Astrocyte of the spinal cord (primary cell): Measurements from ENCODE around the gene GAB1.
A peak's percentile ranks its signal among the peaks of the same experiment; 100 is the strongest.

Experiments
- DNase-seq: peaks from one replicate; pipeline ENCODE4 v3.0.0; 2011; ENCODE audit warnings: low read depth, low spot score
- H3K4me3 ChIP-seq: 2 replicates; pipeline ENCODE4 v1.5.1; 2011; ENCODE audit warnings: low read depth, mild to moderate bottlenecking, low read length, moderate library complexity
- in situ Hi-C: cut with HindIII; loops from 2 replicates; pipeline ENCODE4 v1.10.0; 2017; ENCODE audit warnings: low sequenced_read_pairs
- TF ChIP-seq, protein P1 (sequence below): IDR thresholded peaks from 2 replicates; pipeline ENCODE4 v1.5.1; 2012; ENCODE audit warnings: low read depth, mild to moderate bottlenecking, low read length, inconsistent platforms

Gene GAB1

DNA sequence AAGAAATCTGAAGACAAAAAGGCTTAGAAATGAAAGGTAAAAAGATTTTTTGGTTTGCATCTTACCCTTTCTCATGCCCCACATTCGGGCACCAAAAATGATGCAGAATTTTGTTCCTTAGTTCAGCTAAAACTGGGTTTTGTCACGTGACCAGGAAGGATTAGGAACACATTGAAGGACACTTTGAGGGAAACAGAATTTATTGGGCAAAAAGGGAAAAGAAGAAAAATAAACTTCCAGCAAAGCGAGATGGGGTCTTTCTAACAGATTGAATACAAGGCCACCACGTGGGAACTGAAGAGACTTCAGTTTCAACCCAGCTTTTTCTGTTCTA lies 95.5 kb downstream of the GAB1 start:
- TF ChIP-seq, protein P1, sequence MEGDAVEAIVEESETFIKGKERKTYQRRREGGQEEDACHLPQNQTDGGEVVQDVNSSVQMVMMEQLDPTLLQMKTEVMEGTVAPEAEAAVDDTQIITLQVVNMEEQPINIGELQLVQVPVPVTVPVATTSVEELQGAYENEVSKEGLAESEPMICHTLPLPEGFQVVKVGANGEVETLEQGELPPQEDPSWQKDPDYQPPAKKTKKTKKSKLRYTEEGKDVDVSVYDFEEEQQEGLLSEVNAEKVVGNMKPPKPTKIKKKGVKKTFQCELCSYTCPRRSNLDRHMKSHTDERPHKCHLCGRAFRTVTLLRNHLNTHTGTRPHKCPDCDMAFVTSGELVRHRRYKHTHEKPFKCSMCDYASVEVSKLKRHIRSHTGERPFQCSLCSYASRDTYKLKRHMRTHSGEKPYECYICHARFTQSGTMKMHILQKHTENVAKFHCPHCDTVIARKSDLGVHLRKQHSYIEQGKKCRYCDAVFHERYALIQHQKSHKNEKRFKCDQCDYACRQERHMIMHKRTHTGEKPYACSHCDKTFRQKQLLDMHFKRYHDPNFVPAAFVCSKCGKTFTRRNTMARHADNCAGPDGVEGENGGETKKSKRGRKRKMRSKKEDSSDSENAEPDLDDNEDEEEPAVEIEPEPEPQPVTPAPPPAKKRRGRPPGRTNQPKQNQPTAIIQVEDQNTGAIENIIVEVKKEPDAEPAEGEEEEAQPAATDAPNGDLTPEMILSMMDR: no peak
- in situ Hi-C loops: no loop called here
- DNase-seq: no peak
- H3K4me3 ChIP-seq: no peak overlapping the region

DNA sequence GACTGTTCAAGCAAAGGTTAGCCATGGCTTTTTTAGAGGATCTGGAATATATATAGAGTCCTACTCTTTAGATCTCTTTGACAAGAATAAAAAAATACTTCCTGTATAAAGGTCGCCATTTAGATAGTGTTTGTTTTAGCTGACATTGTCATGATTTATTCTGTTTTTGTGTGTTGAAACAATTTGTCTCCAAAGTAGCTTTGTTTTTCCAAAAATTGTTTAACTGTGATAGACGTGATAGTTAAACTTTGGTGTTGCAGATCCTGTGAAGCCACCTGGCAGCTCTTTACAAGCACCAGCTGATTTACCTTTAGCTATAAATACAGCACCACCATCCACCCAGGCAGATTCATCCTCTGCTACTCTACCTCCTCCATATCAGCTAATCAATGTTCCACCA lies 96.6 kb downstream of the GAB1 start:
- in situ Hi-C loops: no loop called here
- TF ChIP-seq, protein P1: no peak
- no peak overlapping the region for H3K4me3 ChIP-seq
- DNase-seq: no peak

DNA sequence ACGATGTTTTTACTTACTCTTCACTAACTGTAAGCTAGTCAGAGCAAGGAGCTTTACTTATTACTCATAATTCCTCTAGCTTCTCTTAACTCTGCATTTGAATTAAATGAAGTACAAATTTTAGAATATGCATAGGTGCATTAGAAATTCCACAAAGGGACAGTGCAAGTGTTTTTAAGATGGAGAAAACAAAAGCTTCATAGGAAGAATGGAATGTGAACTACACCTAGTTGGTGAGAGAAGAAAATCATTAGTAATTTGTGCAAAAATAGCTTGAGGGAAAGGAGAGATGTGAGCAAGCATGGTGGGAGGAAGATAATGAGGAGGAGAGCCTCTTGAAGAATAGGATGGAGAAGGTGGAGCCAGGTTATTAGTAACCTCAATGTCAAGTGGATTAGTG lies 99.3 kb downstream of the GAB1 start:
- in situ Hi-C loops: no loop called here
- TF ChIP-seq, protein P1: no peak
- H3K4me3 ChIP-seq: no peak overlapping the region
- DNase-seq: no peak

DNA sequence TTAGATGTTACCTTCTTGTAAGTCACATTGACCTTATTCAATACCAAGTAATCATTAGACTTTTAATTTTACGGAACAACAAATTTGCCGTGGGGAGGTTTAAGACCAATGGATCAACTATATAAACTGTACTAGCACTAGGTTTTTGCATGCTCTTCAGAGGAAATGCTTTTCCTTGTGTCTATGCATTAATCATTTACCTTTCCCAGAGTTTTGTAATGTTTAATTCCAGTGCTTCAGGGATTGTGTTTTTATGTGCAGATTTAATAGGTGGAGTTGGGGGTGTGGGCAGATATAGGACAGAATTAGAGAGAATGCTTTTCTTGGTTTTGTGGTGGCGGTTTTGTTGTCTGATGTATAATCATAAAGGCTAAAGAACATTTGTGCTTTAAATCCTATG lies 100.8 kb downstream of the GAB1 start:
- TF ChIP-seq, protein P1: no peak
- DNase-seq: no peak
- in situ Hi-C loops: no loop called here
- no peak overlapping the region for H3K4me3 ChIP-seq

DNA sequence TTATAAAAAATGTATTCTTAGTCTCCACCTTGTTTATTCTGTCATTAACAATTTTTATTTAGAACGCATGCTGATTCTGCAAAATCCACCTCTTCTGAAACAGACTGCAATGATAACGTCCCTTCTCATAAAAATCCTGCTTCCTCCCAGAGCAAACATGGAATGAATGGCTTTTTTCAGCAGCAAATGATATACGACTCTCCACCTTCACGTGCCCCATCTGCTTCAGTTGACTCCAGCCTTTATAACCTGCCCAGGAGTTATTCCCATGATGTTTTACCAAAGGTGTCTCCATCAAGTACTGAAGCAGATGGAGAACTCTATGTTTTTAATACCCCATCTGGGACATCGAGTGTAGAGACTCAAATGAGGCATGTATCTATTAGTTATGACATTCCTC lies 101.3 kb downstream of the GAB1 start:
- DNase-seq: no peak
- H3K4me3 ChIP-seq: no peak overlapping the region
- TF ChIP-seq, protein P1: no peak
- in situ Hi-C loops: no loop called here

DNA sequence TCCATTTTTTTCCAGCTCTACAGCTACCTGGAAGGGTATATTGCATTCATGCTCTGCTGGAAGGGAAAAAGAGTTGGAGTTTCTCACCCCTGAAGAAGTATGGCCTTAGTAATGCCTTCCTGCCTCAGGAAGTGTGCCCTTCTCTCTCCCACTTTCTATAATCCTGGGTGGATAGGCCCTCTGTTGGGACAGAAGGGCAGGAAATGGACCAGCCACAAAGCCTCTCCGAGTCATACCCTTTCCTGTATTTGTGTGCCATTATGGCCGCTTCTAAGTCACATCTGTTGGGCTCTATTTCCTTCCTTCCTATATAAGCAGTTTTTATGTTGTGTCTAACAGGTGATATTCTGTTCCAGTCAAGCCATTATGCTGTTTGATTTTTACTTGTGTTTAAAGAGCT lies 102.0 kb downstream of the GAB1 start:
- DNase-seq: peak; percentile 2
- H3K4me3 ChIP-seq: no peak overlapping the region
- TF ChIP-seq, protein P1: no peak
- in situ Hi-C loops: no loop called here

DNA sequence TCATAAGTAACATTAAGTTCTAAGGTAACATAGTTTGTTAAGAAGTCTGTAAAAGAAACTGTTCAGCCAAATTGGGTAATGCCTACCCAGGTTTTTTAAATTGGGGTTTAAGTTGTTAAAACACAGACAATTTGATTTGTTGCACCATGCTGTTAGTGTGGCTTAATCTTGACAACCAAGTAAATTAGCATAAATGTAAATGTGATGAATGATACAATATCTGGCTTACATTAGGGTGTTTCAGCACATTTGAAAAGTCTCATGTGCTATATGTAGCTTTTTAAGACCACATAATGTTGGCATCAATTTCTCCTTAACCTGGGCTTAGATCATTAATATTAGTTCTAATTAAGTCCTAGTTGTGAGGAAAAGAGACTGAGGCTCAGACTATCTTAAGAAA lies 104.4 kb downstream of the GAB1 start:
- H3K4me3 ChIP-seq: no peak overlapping the region
- DNase-seq: no peak
- in situ Hi-C loops: no loop called here
- TF ChIP-seq, protein P1: no peak
